Liver (tissue), 9 donors: ENCODE data around the gene AREL1. TPM values are rescaled to one million over a fixed set of nuclear protein-coding genes. Genes with fewer than 3 reads are reported as not detected.

ENCODE experiments used
- DNase-seq: peaks from one replicate; pipeline ENCODE4 v3.0.0-alpha.2; 2017; ENCODE audit warnings: low spot score
- H3K27ac ChIP-seq, 2 donors: one replicate each; pipeline ENCODE4 v1.7.0; 2013; ENCODE audit warnings: inconsistent platforms in 2 of 2, low read length in 2 of 2, control low read depth in 1 of 2, low read depth in 1 of 2, mild to moderate bottlenecking in 1 of 2
- H3K27me3 ChIP-seq, 4 donors: one replicate each; pipeline versions ENCODE4 v1.6.1 to v1.7.0; 2013; ENCODE audit warnings: low read length in 3 of 4, inconsistent platforms in 1 of 4, mild to moderate bottlenecking in 1 of 4, moderate library complexity in 1 of 4; ENCODE audit not compliant: control insufficient read depth in 4 of 4, insufficient read depth in 4 of 4
- H3K36me3 ChIP-seq, 4 donors: one replicate each; pipeline versions ENCODE4 v1.6.1 to v1.7.0; 2013; ENCODE audit warnings: low read length in 3 of 4, mild to moderate bottlenecking in 3 of 4, low read depth in 1 of 4, moderate library complexity in 1 of 4; ENCODE audit not compliant: control insufficient read depth in 4 of 4, insufficient read depth in 3 of 4
- H3K4me1 ChIP-seq, 4 donors: one replicate each; pipeline versions ENCODE4 v1.6.1 to v1.7.0; 2013; ENCODE audit warnings: low read length in 3 of 4, mild to moderate bottlenecking in 3 of 4, moderate library complexity in 1 of 4; ENCODE audit not compliant: control insufficient read depth in 4 of 4, insufficient read depth in 4 of 4
- H3K4me3 ChIP-seq, 3 donors: one replicate each; pipeline versions ENCODE4 v1.6.1 to v1.7.0; 2013; ENCODE audit warnings: low read length in 3 of 3, control low read depth in 1 of 3, low read depth in 1 of 3, mild to moderate bottlenecking in 1 of 3
- H3K9ac ChIP-seq, 2 donors: one replicate each; pipeline ENCODE4 v1.7.0; 2013; ENCODE audit warnings: low read length in 2 of 2, mild to moderate bottlenecking in 2 of 2, moderate library complexity in 2 of 2, control low read depth in 1 of 2, low read depth in 1 of 2
- H3K9me3 ChIP-seq, 4 donors: one replicate each; pipeline versions ENCODE4 v1.6.1 to v1.7.0; 2013; ENCODE audit warnings: low read length in 3 of 4; ENCODE audit not compliant: control insufficient read depth in 4 of 4
- ATF3 ChIP-seq: IDR thresholded peaks from 2 replicates; pipeline ENCODE4 v1.6.1; 2016; ENCODE audit warnings: antibody characterized with exemption
- FOXA1 ChIP-seq: IDR thresholded peaks from 2 replicates; pipeline ENCODE4 v1.6.1; 2016; ENCODE audit warnings: antibody characterized with exemption
- FOXA2 ChIP-seq: IDR thresholded peaks from 2 replicates; pipeline ENCODE4 v1.6.1; 2016; ENCODE audit warnings: antibody characterized with exemption
- GABPA ChIP-seq, 2 donors: IDR thresholded peaks in 1 of 2; conservative IDR thresholded peaks in 1 of 2; 2 replicates each; pipeline ENCODE4 v1.6.1; 2016; ENCODE audit warnings: antibody characterized with exemption in 2 of 2, mild to moderate bottlenecking in 1 of 2, moderate library complexity in 1 of 2
- HNF4G ChIP-seq: IDR thresholded peaks from 2 replicates; pipeline ENCODE4 v1.6.1; 2016; ENCODE audit warnings: antibody characterized with exemption
- JUND ChIP-seq, 2 donors: IDR thresholded peaks; 2 replicates each; pipeline ENCODE4 v1.6.1; 2016; ENCODE audit warnings: antibody characterized with exemption in 2 of 2
- MAX ChIP-seq: IDR thresholded peaks from 2 replicates; pipeline ENCODE4 v1.6.1; 2016; ENCODE audit warnings: antibody characterized with exemption
- REST ChIP-seq: IDR thresholded peaks from 2 replicates; pipeline ENCODE4 v1.6.1; 2016; ENCODE audit warnings: antibody characterized with exemption, mild to moderate bottlenecking
- RXRA ChIP-seq, 2 donors: IDR thresholded peaks; 2 replicates each; pipeline ENCODE4 v1.6.1; 2017 to 2018; ENCODE audit warnings: antibody characterized with exemption in 2 of 2, mild to moderate bottlenecking in 1 of 2
- SP1 ChIP-seq: IDR thresholded peaks from 2 replicates; pipeline ENCODE4 v1.6.1; 2018; ENCODE audit warnings: antibody characterized with exemption, mild to moderate bottlenecking
- TAF1 ChIP-seq: conservative IDR thresholded peaks from 2 replicates; pipeline ENCODE4 v1.6.1; 2016; ENCODE audit warnings: antibody characterized with exemption, mild to moderate bottlenecking
- YY1 ChIP-seq: IDR thresholded peaks from 2 replicates; pipeline ENCODE4 v1.6.1; 2016; ENCODE audit warnings: antibody characterized with exemption, mild to moderate bottlenecking
- ZBTB33 ChIP-seq: IDR thresholded peaks from 2 replicates; pipeline ENCODE4 v1.6.1; 2016; ENCODE audit warnings: antibody characterized with exemption
- WGBS: extraction: QIAGEN DNeasy Blood & Tissue Kit; methylation state at CpG from one replicate; pipeline ENCODE4 v1.1.7; 2013; 5-methylcytosine and 5-hydroxymethylcytosine counted together
- polyA plus RNA-seq, 2 donors: library from polyadenylated mRNA; stranded (reverse) in 1 of 2; unstranded in 1 of 2; fragments of 200-250 nt in 1 of 2; fragments of >200 nt in 1 of 2; fragmentation: Nextera tagmentation in 1 of 2; extraction: Ambion mirVana in 1 of 2; gene quantifications; one replicate each; pipeline versions ENCODE4 v1.2.1 to v1.2.3, GENCODE V29; 2013 to 2015
- total RNA-seq, 2 donors: library from RNA; depleted of rRNA; stranded (reverse); fragments of >200 nt; gene quantifications; one replicate each; pipeline ENCODE4 v1.2.3, GENCODE V29; 2014
- donor health status: healthy.
- donor health status: healthy.
- donor health status: healthy.
- donor health status: healthy.
- donor health status: healthy.

Gene AREL1
- total and polyA plus RNA-seq, 4 donors = 5.6 to 26.6 (median 13.2) TPM

- TF ChIP-seq REST (no peak), TAF1 (no peak), ATF3 (no peak)
These were observed 43.4 kb upstream of the AREL1 start (continued) for GRCh38 chr14:74756326-74756725.

GRCh38 chr14:74754899-74755298 is 42.0 kb upstream of the AREL1 start:
- no peak overlapping the region for H3K9ac ChIP-seq
- H3K9me3 ChIP-seq = no peaks in the 10 kb centered on the region
- no peaks in the 10 kb centered on the region for H3K27me3 ChIP-seq
- no peak for DNase-seq
- WGBS = 93% methylated on average over 7 of the region's 7 CpGs
- H3K4me1 ChIP-seq = no peaks in the 10 kb centered on the region
- no peak overlapping the region for H3K27ac ChIP-seq
- no peaks in the 10 kb centered on the region for H3K36me3 ChIP-seq
- no peak overlapping the region for H3K4me3 ChIP-seq
- TF ChIP-seq FOXA1 (no peak), HNF4G (no peak), YY1 (no peak), MAX (no peak), GABPA (IDR thresholded peaks at IDR 0.05 in 1 of 2, conservative IDR thresholded peaks at IDR 0.05 in 1 of 2) (no peak), RXRA (IDR thresholded peaks at IDR 0.05) (no peak), JUND (IDR thresholded peaks at IDR 0.05) (no peak)

GRCh38 chr14:74754157-74754556 is 41.3 kb upstream of the AREL1 start:
- Histone ChIP-seq H3K27me3 (no peaks in the 10 kb centered on the region), H3K9ac (no peak overlapping the region), H3K9me3 (no peaks in the 10 kb centered on the region), H3K27ac (no peak overlapping the region), H3K4me1 (no peaks in the 10 kb centered on the region), H3K36me3 (no peaks in the 10 kb centered on the region), H3K4me3 (no peak overlapping the region)
- DNase-seq = no peak
- 75% methylated on average over 2 of the region's 2 CpGs for WGBS
- no peak for TF ChIP-seq ZBTB33
- no peak for TF ChIP-seq SP1
- TF ChIP-seq RXRA (IDR thresholded peaks at IDR 0.05) = no peak
- no peak for TF ChIP-seq ATF3
- TF ChIP-seq FOXA2 = no peak
